Cardiac fibroblast (primary cell): ENCODE data around the gene MRPS27.

Source experiments
- DNase-seq, 2 donors: peaks; one replicate each; pipeline versions ENCODE4 v3.0.0 to v3.0.0-alpha.2; 2010; ENCODE audit warnings: low read depth in 2 of 2
- H3K4me3 ChIP-seq, 2 donors: replicated peaks in 1 of 2; 1 replicate in 1 of 2; 2 replicates in 1 of 2; pipeline ENCODE4 v1.5.1; 2011; ENCODE audit warnings: low read depth in 2 of 2, low read length in 2 of 2, mild to moderate bottlenecking in 2 of 2, moderate library complexity in 1 of 2
- TF ChIP-seq, protein P1 (sequence below): IDR thresholded peaks from one replicate; pipeline ENCODE4 v1.5.1; 2011; ENCODE audit warnings: low read depth, mild to moderate bottlenecking, low read length, inconsistent platforms

MRPS27 gene

DNA sequence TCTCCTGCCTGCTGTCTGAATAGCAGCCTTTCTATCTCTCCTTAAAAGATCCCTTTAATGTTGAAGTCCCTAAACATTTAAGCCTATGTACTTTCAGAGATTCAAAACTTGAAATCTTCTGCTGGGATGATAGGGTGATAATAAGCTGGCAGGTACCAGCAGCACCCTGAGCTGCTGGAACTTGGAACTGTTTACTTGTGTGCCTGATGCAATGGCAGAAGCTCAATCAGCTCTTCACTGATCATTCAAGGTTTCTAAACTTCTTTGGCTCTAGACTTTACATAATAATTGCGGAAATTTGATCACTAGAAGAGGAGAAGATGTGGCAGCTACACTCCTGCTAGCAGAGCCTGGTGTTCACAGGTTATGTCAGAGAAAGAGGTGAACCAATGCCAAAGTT lies 27.6 kb downstream of the MRPS27 start:
- H3K4me3 ChIP-seq: no peak overlapping the region
- DNase-seq: no peak
- TF ChIP-seq, protein P1, sequence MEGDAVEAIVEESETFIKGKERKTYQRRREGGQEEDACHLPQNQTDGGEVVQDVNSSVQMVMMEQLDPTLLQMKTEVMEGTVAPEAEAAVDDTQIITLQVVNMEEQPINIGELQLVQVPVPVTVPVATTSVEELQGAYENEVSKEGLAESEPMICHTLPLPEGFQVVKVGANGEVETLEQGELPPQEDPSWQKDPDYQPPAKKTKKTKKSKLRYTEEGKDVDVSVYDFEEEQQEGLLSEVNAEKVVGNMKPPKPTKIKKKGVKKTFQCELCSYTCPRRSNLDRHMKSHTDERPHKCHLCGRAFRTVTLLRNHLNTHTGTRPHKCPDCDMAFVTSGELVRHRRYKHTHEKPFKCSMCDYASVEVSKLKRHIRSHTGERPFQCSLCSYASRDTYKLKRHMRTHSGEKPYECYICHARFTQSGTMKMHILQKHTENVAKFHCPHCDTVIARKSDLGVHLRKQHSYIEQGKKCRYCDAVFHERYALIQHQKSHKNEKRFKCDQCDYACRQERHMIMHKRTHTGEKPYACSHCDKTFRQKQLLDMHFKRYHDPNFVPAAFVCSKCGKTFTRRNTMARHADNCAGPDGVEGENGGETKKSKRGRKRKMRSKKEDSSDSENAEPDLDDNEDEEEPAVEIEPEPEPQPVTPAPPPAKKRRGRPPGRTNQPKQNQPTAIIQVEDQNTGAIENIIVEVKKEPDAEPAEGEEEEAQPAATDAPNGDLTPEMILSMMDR: no peak

DNA sequence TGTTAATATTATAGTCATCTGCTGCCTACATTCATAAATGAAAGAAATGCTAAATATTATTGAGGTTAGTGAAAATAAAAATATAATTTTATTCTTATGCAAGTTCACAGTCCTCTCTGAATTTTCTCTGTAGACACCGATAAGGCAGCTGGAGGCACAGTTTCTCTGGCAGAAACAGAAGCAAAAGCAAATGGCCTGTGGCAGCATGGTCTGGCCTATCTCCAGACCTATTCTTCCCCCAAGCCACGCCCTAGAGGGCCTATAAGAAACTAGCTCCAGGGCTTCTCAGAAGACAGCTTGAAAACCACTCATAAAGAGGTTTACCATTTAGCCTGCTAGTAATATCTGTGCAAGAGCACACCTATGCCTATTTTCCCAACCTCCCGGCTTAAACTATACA lies 28.4 kb downstream of the MRPS27 start:
- no peak for DNase-seq
- TF ChIP-seq, protein P1: no peak
- no peak overlapping the region for H3K4me3 ChIP-seq

DNA sequence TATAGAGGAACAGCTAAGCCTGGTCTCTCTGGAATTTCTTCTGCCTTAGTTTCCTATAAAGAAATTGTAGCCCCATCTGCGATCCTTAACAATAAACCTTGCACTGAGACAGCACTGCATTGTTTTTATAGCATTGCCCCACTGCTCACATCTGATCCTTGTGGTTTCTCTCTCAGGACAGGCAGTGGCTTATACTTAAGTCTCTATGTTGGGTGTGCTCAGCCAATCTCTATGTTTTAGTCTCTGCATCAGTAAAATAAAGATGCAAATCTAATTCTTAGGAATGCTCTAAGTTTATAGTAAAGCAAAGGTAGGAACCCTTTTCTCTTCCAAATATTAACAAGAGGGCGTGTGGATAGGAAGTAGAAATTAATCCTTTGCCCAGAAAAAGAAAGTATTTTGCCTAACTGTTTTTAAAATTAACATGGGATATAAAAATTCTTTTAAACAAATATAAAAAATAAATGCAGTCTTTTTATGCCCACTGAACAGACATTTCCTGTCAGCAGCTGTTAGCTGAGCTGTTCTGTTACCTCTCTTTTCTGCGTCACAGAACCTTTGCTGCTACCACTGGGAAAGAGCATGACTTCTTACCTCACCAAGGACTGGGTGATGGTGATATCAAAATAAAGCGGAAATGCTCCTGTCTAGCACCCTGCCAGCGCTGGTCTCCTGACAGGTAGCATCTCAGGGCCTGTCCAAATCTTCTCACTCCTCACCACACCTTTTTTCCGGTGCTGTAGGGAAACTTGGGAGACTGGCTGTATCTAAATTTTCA lies 29.5 kb downstream of the MRPS27 start:
- TF ChIP-seq, protein P1: no peak
- peak in 1 of 2 donors; percentile 28 for DNase-seq
- no peak overlapping the region for H3K4me3 ChIP-seq

DNA sequence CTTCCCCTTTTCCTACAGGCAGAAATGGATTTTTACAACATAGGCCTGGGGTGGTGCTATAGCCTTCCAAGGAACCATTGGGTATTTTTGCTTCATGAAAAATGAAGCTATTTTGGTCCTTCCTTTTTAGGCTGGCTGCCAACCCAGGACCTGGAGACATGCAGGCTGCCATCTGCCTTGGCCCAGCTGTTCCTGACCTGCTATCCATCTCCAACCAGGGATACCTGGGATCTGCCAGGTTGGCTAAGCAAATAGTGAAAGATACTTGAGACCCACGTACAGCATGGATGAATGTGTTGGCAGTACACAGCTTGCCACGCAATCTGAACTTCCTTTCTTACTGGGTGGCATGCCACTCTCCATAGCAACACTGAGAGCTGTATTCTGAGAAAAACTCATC lies 31.1 kb downstream of the MRPS27 start:
- TF ChIP-seq, protein P1: no peak
- DNase-seq: no peak
- H3K4me3 ChIP-seq: no peak overlapping the region

DNA sequence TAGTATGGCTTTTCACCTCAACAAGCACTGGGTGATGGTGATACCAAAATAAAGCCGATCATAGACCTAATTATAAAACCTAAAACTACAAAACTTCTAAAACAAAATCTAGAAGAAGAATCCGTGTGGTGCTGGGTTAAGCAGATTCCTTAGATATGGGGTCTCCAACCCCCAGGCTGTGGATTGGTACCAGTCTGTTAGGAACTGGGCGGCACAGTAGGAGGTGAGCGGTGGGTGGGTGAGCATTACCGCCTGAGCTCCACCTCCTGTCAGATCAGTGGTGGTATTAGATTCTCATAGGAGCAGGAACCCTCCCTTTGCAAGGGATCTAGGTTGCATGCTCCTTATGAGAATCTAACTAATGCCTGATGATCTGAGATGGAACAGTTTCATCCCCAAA lies 33.2 kb downstream of the MRPS27 start:
- TF ChIP-seq, protein P1: no peak
- H3K4me3 ChIP-seq: no peak overlapping the region
- no peak for DNase-seq

DNA sequence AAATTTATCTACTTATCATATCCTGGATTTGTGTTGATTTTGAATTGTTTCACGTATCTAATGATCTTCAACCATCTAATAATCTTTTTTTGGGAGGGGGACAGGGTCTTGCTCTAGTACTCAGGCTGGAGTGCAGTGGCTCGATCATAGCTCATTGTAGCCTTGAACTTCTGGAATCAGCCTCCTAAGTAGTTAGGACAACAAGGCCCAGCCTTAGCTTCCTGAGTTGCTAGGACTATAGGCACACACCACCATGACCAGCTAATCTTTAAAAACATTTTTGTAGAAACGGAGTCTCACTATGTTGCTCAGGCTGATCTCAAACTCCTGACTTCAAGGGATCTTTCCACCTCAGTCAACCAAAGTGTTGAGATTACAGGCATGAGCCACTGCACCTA lies 34.6 kb downstream of the MRPS27 start:
- TF ChIP-seq, protein P1: no peak
- no peak overlapping the region for H3K4me3 ChIP-seq
- no peak for DNase-seq
